Effector CD8-positive, alpha-beta T cell (primary cell): ENCODE measurements around the gene EIF4E2.

Experiments used
- DNase-seq: peaks from one replicate; lab custom pipeline; 2025; lab: John Stamatoyannopoulos, UW
- total RNA-seq, 4 experiments: gene quantifications; one replicate each; lab custom pipeline; 2026; lab: John Stamatoyannopoulos, UW

Gene EIF4E2
- 84.0 to 96.2 (median 89.6) reads per million in 4 experiments for total RNA-seq

- peak; percentile 83 for DNase-seq
These were observed at the start of gene EIF4E2, which contains the start of gene TIGD1 for GRCh38 chr2:232550354-232551249. TSS of gene EIF4E2 (plus strand) at chr2:232550689. CDS start at chr2:232550725, 36 bp downstream. TSS of gene TIGD1 (minus strand) at chr2:232550557. CDS start at chr2:232549882, 675 bp downstream.

GRCh38 chr2:232501331-232501771 is 49.1 kb upstream of the EIF4E2 start:
- no peak for DNase-seq

- no peak for DNase-seq
These were observed 48.6 kb upstream of the EIF4E2 start for GRCh38 chr2:232501794-232502390.

- DNase-seq, result no peak
These were observed 48.0 kb upstream of the EIF4E2 start for GRCh38 chr2:232502511-232502910.

- DNase-seq, result peak; percentile 15
These were observed 47.3 kb upstream of the EIF4E2 start for GRCh38 chr2:232502911-232503808.

GRCh38 chr2:232503809-232504323 is 46.6 kb upstream of the EIF4E2 start:
- no peak for DNase-seq

GRCh38 chr2:232504438-232504837 is 46.1 kb upstream of the EIF4E2 start:
- DNase-seq, result no peak

- DNase-seq, result no peak
These were observed 44.6 kb upstream of the EIF4E2 start for GRCh38 chr2:232505856-232506255.

GRCh38 chr2:232506709-232507108 is 43.8 kb upstream of the EIF4E2 start:
- no peak for DNase-seq

GRCh38 chr2:232508251-232508650 is 42.2 kb upstream of the EIF4E2 start:
- no peak for DNase-seq

GRCh38 chr2:232511336-232511890 is 39.1 kb upstream of the EIF4E2 start:
- DNase-seq, result no peak

- DNase-seq, result no peak
These were observed 37.9 kb upstream of the EIF4E2 start for GRCh38 chr2:232512602-232513001.

- no peak for DNase-seq
These were observed 37.1 kb upstream of the EIF4E2 start for GRCh38 chr2:232513353-232513752.

GRCh38 chr2:232515639-232516038 is 34.9 kb upstream of the EIF4E2 start:
- DNase-seq, result no peak

- DNase-seq, result no peak
These were observed 33.9 kb upstream of the EIF4E2 start for GRCh38 chr2:232516551-232516950.

GRCh38 chr2:232518844-232519243 is 31.6 kb upstream of the EIF4E2 start:
- no peak for DNase-seq

GRCh38 chr2:232519581-232520438 is 30.7 kb upstream of the EIF4E2 start, which contains the start of gene PRSS56:
TSS of gene PRSS56 (plus strand) at chr2:232520388. CDS start at chr2:232520599, 211 bp downstream.
- DNase-seq, result no peak

GRCh38 chr2:232520489-232520888 is 30.0 kb upstream of the EIF4E2 start:
- DNase-seq, result no peak

GRCh38 chr2:232521098-232521497 is 29.4 kb upstream of the EIF4E2 start:
- DNase-seq, result no peak

- DNase-seq, result peak; percentile 58
These were observed 28.4 kb upstream of the EIF4E2 start for GRCh38 chr2:232521959-232522622.
